ENCODE results near the gene DHRS13. TPM values are rescaled to one million over a fixed set of nuclear protein-coding genes. Genes with fewer than 3 reads are reported as not detected.

DHRS13 gene
- polyA plus RNA-seq, 1 donor from 2014 or later: 91.1 TPM

DNA sequence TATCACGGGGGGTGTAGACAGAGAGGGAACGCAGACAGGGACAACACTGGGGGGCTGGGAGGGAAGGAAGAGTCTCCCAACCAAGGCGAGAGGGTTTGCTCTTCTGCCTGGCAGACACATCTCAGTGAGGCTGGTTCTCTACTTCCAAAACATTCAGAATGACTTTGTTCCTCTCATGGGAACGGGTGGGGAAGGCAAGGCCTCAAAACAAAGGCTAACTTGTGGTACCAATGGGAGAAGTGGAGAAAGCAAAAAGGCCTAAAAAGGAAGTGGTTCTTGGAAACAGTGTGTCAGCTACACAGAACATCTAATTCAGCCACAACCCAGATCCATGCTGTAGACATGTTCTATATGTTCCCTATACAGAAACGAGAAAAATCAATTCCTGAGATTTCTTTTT, 12.9 kb downstream of the DHRS13 start:
- Histone ChIP-seq H3K9me3 (ENCODE audit: low read length) (no peaks in the 10 kb centered on the region), H3K79me2 (replicated peaks; ENCODE audit: insufficient read depth, low read length) (peaks cover 5% of the 10 kb centered on the region), H3K9ac (ENCODE audit: low read length) (no peak overlapping the region), H3K27ac (ENCODE audit: low read length) (no peak overlapping the region), H2AFZ (ENCODE audit: low read depth, low read length) (no peak overlapping the region), H3K27me3 (ENCODE audit: insufficient read depth, low read depth, low read length) (no peaks in the 10 kb centered on the region), H3F3A (ENCODE audit: insufficient read depth, low read length, poor library complexity, severe bottlenecking) (no peaks in the 10 kb centered on the region), H3K9me2 (ENCODE audit: insufficient read depth, low read length) (no peaks in the 10 kb centered on the region), H3K4me2 (ENCODE audit: low read length) (no peak overlapping the region), H3K36me3 (ENCODE audit: insufficient read depth, low read length) (no peaks in the 10 kb centered on the region), H3K4me3 (ENCODE audit: low read length) (no peak overlapping the region), H4K20me1 (ENCODE audit: insufficient read depth) (no peaks in the 10 kb centered on the region)
- no peak for TF ChIP-seq MXI1 (conservative IDR thresholded peaks at IDR 0.05; ENCODE audit: poor library complexity, severe bottlenecking)

DNA sequence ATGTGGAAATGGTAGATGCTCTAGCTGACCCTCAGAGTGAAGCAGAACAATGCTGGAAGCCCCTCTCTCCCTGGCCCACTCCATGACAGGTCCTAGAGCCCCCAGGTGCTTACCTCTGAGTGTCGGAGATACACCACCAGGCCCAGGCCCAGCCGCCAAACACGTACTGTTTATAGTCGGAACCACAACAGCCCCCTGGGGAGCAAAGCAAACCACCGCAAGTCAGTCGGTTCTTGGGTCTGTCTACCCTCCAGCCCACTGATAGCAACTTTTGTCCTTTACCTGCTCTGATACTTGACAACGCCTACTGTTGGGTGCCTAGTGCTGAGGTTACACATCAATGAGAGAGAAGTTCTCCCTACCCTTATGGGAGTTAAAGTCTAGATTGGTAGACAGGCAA, 14.0 kb downstream of the DHRS13 start:
- Histone ChIP-seq H3K27me3 (ENCODE audit: insufficient read depth, low read depth, low read length) (no peaks in the 10 kb centered on the region), H3K4me2 (ENCODE audit: low read length) (no peak overlapping the region), H3F3A (ENCODE audit: insufficient read depth, low read length, poor library complexity, severe bottlenecking) (no peaks in the 10 kb centered on the region), H3K27ac (ENCODE audit: low read length) (no peak overlapping the region), H3K79me2 (replicated peaks; ENCODE audit: insufficient read depth, low read length) (no peaks in the 10 kb centered on the region), H4K20me1 (ENCODE audit: insufficient read depth) (no peaks in the 10 kb centered on the region), H3K4me3 (ENCODE audit: low read length) (no peak overlapping the region), H3K9ac (ENCODE audit: low read length) (no peak overlapping the region), H3K9me3 (ENCODE audit: low read length) (no peaks in the 10 kb centered on the region), H3K36me3 (ENCODE audit: insufficient read depth, low read length) (no peaks in the 10 kb centered on the region), H2AFZ (ENCODE audit: low read depth, low read length) (no peak overlapping the region), H3K9me2 (ENCODE audit: insufficient read depth, low read length) (no peaks in the 10 kb centered on the region)
- no peak for TF ChIP-seq POLR2AphosphoS5 (IDR thresholded peaks at IDR 0.05)
- TF ChIP-seq SMC3 (conservative IDR thresholded peaks at IDR 0.05; ENCODE audit: poor library complexity): no peak
- TF ChIP-seq MXI1 (conservative IDR thresholded peaks at IDR 0.05; ENCODE audit: poor library complexity, severe bottlenecking): no peak
- no peak for TF ChIP-seq EZH2 (IDR thresholded peaks at IDR 0.05; ENCODE audit: borderline replicate concordance, insufficient read depth, low read length, poor library complexity, severe bottlenecking)
- TF ChIP-seq TAF1 (IDR thresholded peaks at IDR 0.05; ENCODE audit: low read depth): no peak
- TF ChIP-seq, protein P1, sequence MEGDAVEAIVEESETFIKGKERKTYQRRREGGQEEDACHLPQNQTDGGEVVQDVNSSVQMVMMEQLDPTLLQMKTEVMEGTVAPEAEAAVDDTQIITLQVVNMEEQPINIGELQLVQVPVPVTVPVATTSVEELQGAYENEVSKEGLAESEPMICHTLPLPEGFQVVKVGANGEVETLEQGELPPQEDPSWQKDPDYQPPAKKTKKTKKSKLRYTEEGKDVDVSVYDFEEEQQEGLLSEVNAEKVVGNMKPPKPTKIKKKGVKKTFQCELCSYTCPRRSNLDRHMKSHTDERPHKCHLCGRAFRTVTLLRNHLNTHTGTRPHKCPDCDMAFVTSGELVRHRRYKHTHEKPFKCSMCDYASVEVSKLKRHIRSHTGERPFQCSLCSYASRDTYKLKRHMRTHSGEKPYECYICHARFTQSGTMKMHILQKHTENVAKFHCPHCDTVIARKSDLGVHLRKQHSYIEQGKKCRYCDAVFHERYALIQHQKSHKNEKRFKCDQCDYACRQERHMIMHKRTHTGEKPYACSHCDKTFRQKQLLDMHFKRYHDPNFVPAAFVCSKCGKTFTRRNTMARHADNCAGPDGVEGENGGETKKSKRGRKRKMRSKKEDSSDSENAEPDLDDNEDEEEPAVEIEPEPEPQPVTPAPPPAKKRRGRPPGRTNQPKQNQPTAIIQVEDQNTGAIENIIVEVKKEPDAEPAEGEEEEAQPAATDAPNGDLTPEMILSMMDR (IDR thresholded peaks at IDR 0.05; ENCODE audit: poor library complexity, severe bottlenecking): no peak
- TF ChIP-seq, protein P2, sequence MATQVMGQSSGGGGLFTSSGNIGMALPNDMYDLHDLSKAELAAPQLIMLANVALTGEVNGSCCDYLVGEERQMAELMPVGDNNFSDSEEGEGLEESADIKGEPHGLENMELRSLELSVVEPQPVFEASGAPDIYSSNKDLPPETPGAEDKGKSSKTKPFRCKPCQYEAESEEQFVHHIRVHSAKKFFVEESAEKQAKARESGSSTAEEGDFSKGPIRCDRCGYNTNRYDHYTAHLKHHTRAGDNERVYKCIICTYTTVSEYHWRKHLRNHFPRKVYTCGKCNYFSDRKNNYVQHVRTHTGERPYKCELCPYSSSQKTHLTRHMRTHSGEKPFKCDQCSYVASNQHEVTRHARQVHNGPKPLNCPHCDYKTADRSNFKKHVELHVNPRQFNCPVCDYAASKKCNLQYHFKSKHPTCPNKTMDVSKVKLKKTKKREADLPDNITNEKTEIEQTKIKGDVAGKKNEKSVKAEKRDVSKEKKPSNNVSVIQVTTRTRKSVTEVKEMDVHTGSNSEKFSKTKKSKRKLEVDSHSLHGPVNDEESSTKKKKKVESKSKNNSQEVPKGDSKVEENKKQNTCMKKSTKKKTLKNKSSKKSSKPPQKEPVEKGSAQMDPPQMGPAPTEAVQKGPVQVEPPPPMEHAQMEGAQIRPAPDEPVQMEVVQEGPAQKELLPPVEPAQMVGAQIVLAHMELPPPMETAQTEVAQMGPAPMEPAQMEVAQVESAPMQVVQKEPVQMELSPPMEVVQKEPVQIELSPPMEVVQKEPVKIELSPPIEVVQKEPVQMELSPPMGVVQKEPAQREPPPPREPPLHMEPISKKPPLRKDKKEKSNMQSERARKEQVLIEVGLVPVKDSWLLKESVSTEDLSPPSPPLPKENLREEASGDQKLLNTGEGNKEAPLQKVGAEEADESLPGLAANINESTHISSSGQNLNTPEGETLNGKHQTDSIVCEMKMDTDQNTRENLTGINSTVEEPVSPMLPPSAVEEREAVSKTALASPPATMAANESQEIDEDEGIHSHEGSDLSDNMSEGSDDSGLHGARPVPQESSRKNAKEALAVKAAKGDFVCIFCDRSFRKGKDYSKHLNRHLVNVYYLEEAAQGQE (IDR thresholded peaks at IDR 0.05; ENCODE audit: borderline replicate concordance): no peak
- no peak for TF ChIP-seq EP300 (conservative IDR thresholded peaks at IDR 0.05; ENCODE audit: poor library complexity, severe bottlenecking)
- no peak for TF ChIP-seq RAD21 (conservative IDR thresholded peaks at IDR 0.05)
